ENCODE results near the gene RNF4.

DNA sequence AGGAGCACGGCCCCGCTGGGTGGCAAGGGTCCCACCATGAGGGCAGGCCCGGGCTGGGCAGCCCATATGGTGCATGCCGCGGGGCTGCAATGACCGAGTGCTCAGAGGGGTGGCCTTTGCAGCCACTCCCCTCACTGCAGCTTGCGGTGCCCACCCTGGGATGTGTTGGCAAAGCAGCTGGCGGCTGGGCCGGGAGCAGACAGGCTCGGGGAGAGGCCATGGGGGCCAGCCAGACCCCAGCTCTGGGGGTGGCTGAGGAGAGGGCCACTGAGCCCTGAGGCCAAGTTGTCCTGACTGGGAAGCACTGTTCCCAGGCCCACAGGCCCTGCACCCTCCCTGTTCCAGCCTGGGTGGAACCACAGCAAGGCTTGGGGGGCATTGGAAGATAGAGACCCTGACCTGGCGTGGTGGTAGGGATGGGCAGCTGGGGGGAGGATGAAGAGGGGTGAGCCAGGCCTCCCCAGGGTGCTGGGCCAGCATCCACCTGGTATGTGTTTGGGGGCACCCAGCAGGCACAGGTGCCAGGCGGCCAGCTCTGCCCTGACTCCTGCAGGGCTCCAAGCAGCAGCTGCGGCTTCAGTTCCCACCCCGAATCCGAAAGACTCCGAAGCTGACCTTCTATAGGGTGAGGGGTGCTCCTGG lies 18.4 kb upstream of the RNF4 start:
- TF ChIP-seq, protein P1, sequence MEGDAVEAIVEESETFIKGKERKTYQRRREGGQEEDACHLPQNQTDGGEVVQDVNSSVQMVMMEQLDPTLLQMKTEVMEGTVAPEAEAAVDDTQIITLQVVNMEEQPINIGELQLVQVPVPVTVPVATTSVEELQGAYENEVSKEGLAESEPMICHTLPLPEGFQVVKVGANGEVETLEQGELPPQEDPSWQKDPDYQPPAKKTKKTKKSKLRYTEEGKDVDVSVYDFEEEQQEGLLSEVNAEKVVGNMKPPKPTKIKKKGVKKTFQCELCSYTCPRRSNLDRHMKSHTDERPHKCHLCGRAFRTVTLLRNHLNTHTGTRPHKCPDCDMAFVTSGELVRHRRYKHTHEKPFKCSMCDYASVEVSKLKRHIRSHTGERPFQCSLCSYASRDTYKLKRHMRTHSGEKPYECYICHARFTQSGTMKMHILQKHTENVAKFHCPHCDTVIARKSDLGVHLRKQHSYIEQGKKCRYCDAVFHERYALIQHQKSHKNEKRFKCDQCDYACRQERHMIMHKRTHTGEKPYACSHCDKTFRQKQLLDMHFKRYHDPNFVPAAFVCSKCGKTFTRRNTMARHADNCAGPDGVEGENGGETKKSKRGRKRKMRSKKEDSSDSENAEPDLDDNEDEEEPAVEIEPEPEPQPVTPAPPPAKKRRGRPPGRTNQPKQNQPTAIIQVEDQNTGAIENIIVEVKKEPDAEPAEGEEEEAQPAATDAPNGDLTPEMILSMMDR (IDR thresholded peaks at IDR 0.05) = no peak
- no peak for TF ChIP-seq POLR2A (IDR thresholded peaks at IDR 0.05)

Measured in uterus (tissue), 2 donors.